K562 (cell line): ENCODE data around the gene CRCP. TPM values are rescaled to one million over a fixed set of nuclear protein-coding genes. Genes with fewer than 3 reads are reported as not detected.
A peak's percentile ranks its signal among the peaks of the same experiment; 100 is the strongest.

Experiments
- KAT8 ChIP-seq: fragments of 450-650 bp; IDR thresholded peaks from 2 replicates; pipeline ENCODE4 v1.6.1; 2016; ENCODE audit warnings: low read depth, mild to moderate bottlenecking
- MAZ ChIP-seq, 2 experiments: fragments of 450-650 bp in 1 of 2; sonication (generic) in 1 of 2; formaldehyde crosslinking; IDR thresholded peaks in 1 of 2; conservative IDR thresholded peaks in 1 of 2; 2 replicates each; pipeline versions ENCODE4 v1.4.0 to v1.5.0; 2020; ENCODE audit warnings: mild to moderate bottlenecking in 1 of 2, missing genetic modification reagents in 1 of 2
- NONO ChIP-seq, 2 experiments: fragments of 200-400 bp in 1 of 2; fragments of 450-650 bp in 1 of 2; formaldehyde crosslinking in 1 of 2; IDR thresholded peaks; 2 replicates each; pipeline ENCODE4 v1.6.1; 2017; ENCODE audit warnings: low read depth in 2 of 2, mild to moderate bottlenecking in 2 of 2, moderate library complexity in 2 of 2, low read length in 1 of 2
- NR1H2 ChIP-seq: sonication (generic); formaldehyde crosslinking; IDR thresholded peaks from 2 replicates; pipeline ENCODE4 v1.4.0; 2020; ENCODE audit warnings: mild to moderate bottlenecking, missing genetic modification reagents
- PCBP1 ChIP-seq: fragments of 200-400 bp; formaldehyde crosslinking; IDR thresholded peaks from 2 replicates; pipeline ENCODE4 v1.6.1; 2018; ENCODE audit warnings: mild to moderate bottlenecking, low read depth, low read length; ENCODE audit not compliant: poor library complexity, severe bottlenecking
- PCBP2 ChIP-seq: fragments of 200-400 bp; formaldehyde crosslinking; IDR thresholded peaks from 2 replicates; pipeline ENCODE4 v1.6.1; 2018; ENCODE audit warnings: low read length, low read depth, mild to moderate bottlenecking, moderate library complexity; ENCODE audit not compliant: poor library complexity, severe bottlenecking
- RAD51 ChIP-seq: fragments of 450-650 bp; IDR thresholded peaks from 2 replicates; pipeline ENCODE4 v1.7.1; 2016; ENCODE audit warnings: low read depth, mild to moderate bottlenecking, borderline replicate concordance
- RERE ChIP-seq: sonication (generic); formaldehyde crosslinking; IDR thresholded peaks from 2 replicates; pipeline ENCODE4 v1.8.0; 2023; ENCODE audit warnings: missing genetic modification reagents, mild to moderate bottlenecking, borderline replicate concordance
- SMAD2 ChIP-seq: fragments of 150-350 bp; IDR thresholded peaks from 2 replicates; pipeline ENCODE4 v1.6.1; 2014; ENCODE audit warnings: low read depth, mild to moderate bottlenecking, low read length
- TARDBP ChIP-seq: fragments of 450-650 bp; IDR thresholded peaks from 2 replicates; pipeline ENCODE4 v1.6.1; 2016
- ZKSCAN1 ChIP-seq: fragments of 150-350 bp; IDR thresholded peaks from 2 replicates; pipeline ENCODE4 v1.6.1; 2016; ENCODE audit warnings: low read depth, low read length
- ZNF175 ChIP-seq: fragments of 200-800 bp; sonication (Bioruptor generic); IDR thresholded peaks from 2 replicates; pipeline ENCODE4 v1.6.1; 2016; ENCODE audit warnings: low read depth, mild to moderate bottlenecking, missing genetic modification characterization, missing compliant biosample characterization
- ZNF311 ChIP-seq: fragments of 250-450 bp; sonication (Bioruptor Pico); IDR thresholded peaks from 2 replicates; pipeline ENCODE4 v1.4.0; 2020; ENCODE audit warnings: mild to moderate bottlenecking, moderate library complexity
- ZNF583 ChIP-seq: fragments of 250-450 bp; sonication (Bioruptor Pico); IDR thresholded peaks from 2 replicates; pipeline ENCODE4 v1.4.0; 2020
- polyA plus RNA-seq, 8 experiments: library from polyadenylated mRNA; depleted of rRNA in 4 of 8; stranded (reverse) in 5 of 8; unstranded in 3 of 8; fragments of >200 nt; fragmentation: Nextera tagmentation in 2 of 8; fragmentation: Illumina TruSeq in 1 of 8; extraction: Ambion mirVana in 2 of 8; extraction: Trizol in 1 of 8; gene quantifications; 2 replicates each; pipeline versions ENCODE4 v1.2.1 to v1.2.3, GENCODE V29; 2011 to 2014; ENCODE audit warnings: inconsistent platforms in 1 of 8, missing spikeins in 1 of 8
- total RNA-seq, 7 experiments: library from RNA; depleted of rRNA in 6 of 7; stranded (reverse); fragments of >200 nt in 6 of 7; fragmentation: Illumina TruSeq in 2 of 7; extraction: Trizol in 2 of 7; gene quantifications; 2 replicates each; pipeline versions ENCODE4 v1.2.1 to v1.2.3, GENCODE V29; 2011 to 2021; ENCODE audit warnings: low replicate concordance in 1 of 7
- TF ChIP-seq, protein P1 (sequence below): fragments of 450-650 bp; IDR thresholded peaks from 2 replicates; pipeline ENCODE4 v1.6.1; 2018; ENCODE audit not compliant: partially characterized antibody

Gene CRCP
- total and polyA plus RNA-seq, 9 of the 15 experiments (the other 6 are each of a cell fraction or from before 2014, with no cell fraction given), result 22.1 to 58.3 (median 43.4) TPM

- TF ChIP-seq MAZ (CRISPR knock-in tag; conservative IDR thresholded peaks at IDR 0.05 in 1 of 2, IDR thresholded peaks at IDR 0.05 in 1 of 2) (peak; percentile 69 to 85), ZNF311 (CRISPR knock-in tag) (no peak), RAD51 (no peak), ZKSCAN1 (peak; percentile 70; the same call in 1 of the 2 replicates), NR1H2 (peak; percentile 53; the same call in 1 of the 2 replicates), PCBP2 (no peak), PCBP1 (peak; percentile 59), RERE (CRISPR knock-in tag) (peak; percentile 89; the same call in 1 of the 2 replicates), KAT8 (no peak; the same call in 1 of the 2 replicates), ZNF583 (CRISPR knock-in tag) (0 out of 2 replicates have a peak, but pooled peaks have one; percentile 53), SMAD2 (no peak), TARDBP (no peak), NONO (IDR thresholded peaks at IDR 0.05; ENCODE audit: low read depth in 2 of 2, low read length in 1 of 2) (0 out of 4 replicates have a peak, but pooled peaks of 1 of the 2 experiments have one; percentile 31), ZNF175 (0 out of 2 replicates have a peak, but pooled peaks have one; percentile 54)
- TF ChIP-seq, protein P1, sequence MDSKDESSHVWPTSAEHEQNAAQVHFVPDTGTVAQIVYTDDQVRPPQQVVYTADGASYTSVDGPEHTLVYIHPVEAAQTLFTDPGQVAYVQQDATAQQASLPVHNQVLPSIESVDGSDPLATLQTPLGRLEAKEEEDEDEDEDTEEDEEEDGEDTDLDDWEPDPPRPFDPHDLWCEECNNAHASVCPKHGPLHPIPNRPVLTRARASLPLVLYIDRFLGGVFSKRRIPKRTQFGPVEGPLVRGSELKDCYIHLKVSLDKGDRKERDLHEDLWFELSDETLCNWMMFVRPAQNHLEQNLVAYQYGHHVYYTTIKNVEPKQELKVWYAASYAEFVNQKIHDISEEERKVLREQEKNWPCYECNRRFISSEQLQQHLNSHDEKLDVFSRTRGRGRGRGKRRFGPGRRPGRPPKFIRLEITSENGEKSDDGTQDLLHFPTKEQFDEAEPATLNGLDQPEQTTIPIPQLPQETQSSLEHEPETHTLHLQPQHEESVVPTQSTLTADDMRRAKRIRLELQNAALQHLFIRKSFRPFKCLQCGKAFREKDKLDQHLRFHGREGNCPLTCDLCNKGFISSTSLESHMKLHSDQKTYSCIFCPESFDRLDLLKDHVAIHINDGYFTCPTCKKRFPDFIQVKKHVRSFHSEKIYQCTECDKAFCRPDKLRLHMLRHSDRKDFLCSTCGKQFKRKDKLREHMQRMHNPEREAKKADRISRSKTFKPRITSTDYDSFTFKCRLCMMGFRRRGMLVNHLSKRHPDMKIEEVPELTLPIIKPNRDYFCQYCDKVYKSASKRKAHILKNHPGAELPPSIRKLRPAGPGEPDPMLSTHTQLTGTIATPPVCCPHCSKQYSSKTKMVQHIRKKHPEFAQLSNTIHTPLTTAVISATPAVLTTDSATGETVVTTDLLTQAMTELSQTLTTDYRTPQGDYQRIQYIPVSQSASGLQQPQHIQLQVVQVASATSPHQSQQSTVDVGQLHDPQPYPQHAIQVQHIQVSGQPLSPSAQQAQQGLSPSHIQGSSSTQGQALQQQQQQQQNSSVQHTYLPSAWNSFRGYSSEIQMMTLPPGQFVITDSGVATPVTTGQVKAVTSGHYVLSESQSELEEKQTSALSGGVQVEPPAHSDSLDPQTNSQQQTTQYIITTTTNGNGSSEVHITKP, result peak; percentile 52
Observed at GRCh38 chr7:66114743-66115649, at the start of gene CRCP (continued).
